OCI-LY1 (cell line): ENCODE measurements around the gene MOV10.
"Not testable (repeated sequence)": the region's sequence is repeated elsewhere in the genome, so short reads cannot be mapped to it uniquely, and the experiment has no call there.

Experiments
- CTCF ChIP-seq: fragments of 200-600 bp; sonication (generic), shearing (Covaris generic); IDR thresholded peaks from 2 replicates; pipeline ENCODE4 v1.5.1; 2017; ENCODE audit warnings: mild to moderate bottlenecking, antibody characterized with exemption, low read length, moderate library complexity, mixed read lengths
- EZH2 ChIP-seq: fragments of 200-600 bp; sonication (generic), shearing (Covaris generic); IDR thresholded peaks from 2 replicates; pipeline ENCODE4 v1.8.0; 2017; ENCODE audit warnings: borderline replicate concordance, mixed run types, mild to moderate bottlenecking, antibody characterized with exemption, low read length, moderate library complexity, mixed read lengths

GRCh38 chr1:112729011-112729410 lies 54.6 kb downstream of the MOV10 start:
- not testable (repeated sequence) for TF ChIP-seq CTCF, EZH2
